Upper lobe of left lung (tissue), 6 donors: Measurements from ENCODE around the gene EMC1. TPM values are rescaled to one million over a fixed set of nuclear protein-coding genes. Genes with fewer than 3 reads are reported as not detected.

Experiments
- ATAC-seq, 2 donors: fragments of 200-7000 bp; cut with Tn5 transposase; one replicate each; pipeline ENCODE4 v1.9.1; 2022; ENCODE audit warnings: mild to moderate bottlenecking in 2 of 2, moderate library complexity in 2 of 2; ENCODE audit not compliant: low FRiP score in 2 of 2
- DNase-seq, 2 donors: peaks; one replicate each; pipeline ENCODE4 v3.0.0-alpha.2; 2019 to 2020
- H3K27ac ChIP-seq, 4 donors: fragments of 200-600 bp; sonication (generic); one replicate each; pipeline ENCODE4 v1.5.1; 2016 to 2019
- H3K27me3 ChIP-seq, 4 donors: fragments of 200-600 bp; sonication (generic); one replicate each; pipeline ENCODE4 v1.5.1; 2017 to 2019
- H3K36me3 ChIP-seq, 4 donors: fragments of 200-600 bp; sonication (generic); one replicate each; pipeline ENCODE4 v1.5.1; 2016 to 2019
- H3K4me1 ChIP-seq, 4 donors: fragments of 200-600 bp; sonication (generic); one replicate each; pipeline ENCODE4 v1.5.1; 2018 to 2019
- H3K4me3 ChIP-seq, 4 donors: fragments of 200-600 bp; sonication (generic); one replicate each; pipeline ENCODE4 v1.5.1; 2017 to 2019; ENCODE audit warnings: mild to moderate bottlenecking in 2 of 4, moderate library complexity in 1 of 4
- H3K9me3 ChIP-seq, 4 donors: fragments of 200-600 bp; sonication (generic); one replicate each; pipeline ENCODE4 v1.5.1; 2018 to 2019
- CTCF ChIP-seq, 6 experiments: fragments of 450-650 bp in 4 of 6; fragments of 200-600 bp in 2 of 6; sonication (generic) in 2 of 6; IDR thresholded peaks; one replicate each; pipeline ENCODE4 v1.5.1; 2016 to 2019; ENCODE audit warnings: antibody characterized with exemption in 6 of 6
- EP300 ChIP-seq, 4 donors: sonication (generic); formaldehyde crosslinking; IDR thresholded peaks; one replicate each; pipeline ENCODE4 v1.5.1; 2017; ENCODE audit warnings: antibody characterized with exemption in 4 of 4, control low read depth in 2 of 4
- POLR2A ChIP-seq, 4 donors: fragments of 450-650 bp; IDR thresholded peaks; one replicate each; pipeline ENCODE4 v1.5.1; 2016 to 2017; ENCODE audit warnings: antibody characterized with exemption in 4 of 4, mild to moderate bottlenecking in 2 of 4
- POLR2AphosphoS5 ChIP-seq, 2 donors: sonication (generic); formaldehyde crosslinking; IDR thresholded peaks; one replicate each; pipeline ENCODE4 v1.5.1; 2017; ENCODE audit warnings: antibody characterized with exemption in 2 of 2
- WGBS, 2 donors: methylation state at CpG; one replicate each; pipeline ENCODE4 v1.1.5; 2017 to 2018; 5-methylcytosine and 5-hydroxymethylcytosine counted together
- total RNA-seq, 6 donors: library from RNA; depleted of rRNA in 4 of 6; stranded (reverse); fragments of >200 nt in 4 of 6; gene quantifications; one replicate each; pipeline versions ENCODE4 v1.1.0 to v1.2.1, GENCODE V29; 2016 to 2021
- donor health status: DM: no; HTN: no; CAD: no; lungs with moderate emphysema.
- donor health status: DM: no; HTN: yes; CAD: no; lungs with severe emphysema.

The EMC1 gene
- total RNA-seq, 6 donors from 2014 or later, result 31.7 to 65.0 (median 41.9) TPM

- 56 to 61% methylated on average over 3 of the region's 3 CpGs for WGBS, 2 donors
- H3K4me1 ChIP-seq, result peaks cover 30 to 72% (median 49%) of the 10 kb centered on the region in 4 donors
- ATAC-seq (no peak), DNase-seq (no peak)
- H3K27me3 ChIP-seq, result no peaks in the 10 kb centered on the region
- TF ChIP-seq CTCF (IDR thresholded peaks at IDR 0.05) (no peak), EP300 (IDR thresholded peaks at IDR 0.05) (no peak), POLR2AphosphoS5 (IDR thresholded peaks at IDR 0.05) (no peak), POLR2A (IDR thresholded peaks at IDR 0.05) (no peak)
- no peak overlapping the region for H3K4me3 ChIP-seq
- no peak overlapping the region for H3K27ac ChIP-seq
- H3K36me3 ChIP-seq, result no peaks in the 10 kb centered on the region
- no peaks in the 10 kb centered on the region for H3K9me3 ChIP-seq
Observed at GRCh38 chr1:19206947-19207346, 44.4 kb downstream of the EMC1 start.

- no peak overlapping the region for H3K4me3 ChIP-seq
- no peak overlapping the region for H3K27ac ChIP-seq
- no peak for ATAC-seq
- no peaks in the 10 kb centered on the region for H3K27me3 ChIP-seq
- H3K9me3 ChIP-seq, result no peaks in the 10 kb centered on the region
- DNase-seq, result no peak
- peaks cover 21 to 61% (median 38%) of the 10 kb centered on the region in 4 donors for H3K4me1 ChIP-seq
- TF ChIP-seq CTCF (IDR thresholded peaks at IDR 0.05) (no peak), POLR2AphosphoS5 (IDR thresholded peaks at IDR 0.05) (no peak), EP300 (IDR thresholded peaks at IDR 0.05) (no peak), POLR2A (IDR thresholded peaks at IDR 0.05) (no peak)
- peaks cover 0 to 9% (median under 1%) of the 10 kb centered on the region in 4 donors for H3K36me3 ChIP-seq
- WGBS, 2 donors, result 85 to 91% methylated on average over 5 of the region's 5 CpGs
Observed at GRCh38 chr1:19205845-19206244, 45.5 kb downstream of the EMC1 start.

- Histone ChIP-seq H3K4me3 (no peak overlapping the region), H3K27ac (no peak overlapping the region), H3K27me3 (no peaks in the 10 kb centered on the region), H3K36me3 (peaks cover 0 to 14% (median 3%) of the 10 kb centered on the region in 4 donors), H3K4me1 (peaks cover 19 to 58% (median 38%) of the 10 kb centered on the region in 4 donors), H3K9me3 (no peaks in the 10 kb centered on the region)
- 74 to 98% methylated on average over 1 of the region's 1 CpG for WGBS, 2 donors
- no peak for DNase-seq
- no peak for ATAC-seq
- no peak for TF ChIP-seq POLR2AphosphoS5 (IDR thresholded peaks at IDR 0.05)
- no peak for TF ChIP-seq EP300 (IDR thresholded peaks at IDR 0.05)
- TF ChIP-seq POLR2A (IDR thresholded peaks at IDR 0.05), result no peak
- no peak for TF ChIP-seq CTCF (IDR thresholded peaks at IDR 0.05)
Observed at GRCh38 chr1:19205403-19205802, 45.9 kb downstream of the EMC1 start.

- Histone ChIP-seq H3K27me3 (no peaks in the 10 kb centered on the region), H3K4me1 (peaks cover 19 to 58% (median 38%) of the 10 kb centered on the region in 4 donors), H3K36me3 (peaks cover 0 to 21% (median 5%) of the 10 kb centered on the region in 4 donors), H3K27ac (no peak overlapping the region), H3K9me3 (no peaks in the 10 kb centered on the region), H3K4me3 (no peak overlapping the region)
- TF ChIP-seq EP300 (IDR thresholded peaks at IDR 0.05), result no peak
- TF ChIP-seq CTCF (IDR thresholded peaks at IDR 0.05), result no peak
- TF ChIP-seq POLR2AphosphoS5 (IDR thresholded peaks at IDR 0.05), result no peak
- no peak for TF ChIP-seq POLR2A (IDR thresholded peaks at IDR 0.05)
- no peak for DNase-seq
- no peak for ATAC-seq
- WGBS, 2 donors, result 80 to 85% methylated on average over 6 of the region's 6 CpGs
Observed at GRCh38 chr1:19204446-19205266, 46.7 kb downstream of the EMC1 start.
